Thoracic aorta (tissue), 2 donors: Measurements from ENCODE around the gene JPT2. TPM values are rescaled to one million over a fixed set of nuclear protein-coding genes. Genes with fewer than 3 reads are reported as not detected.

Source experiments
- ATAC-seq: fragments of 150-250 bp; one replicate; pipeline ENCODE4 v1.8.0; 2017; ENCODE audit warnings: low read depth; ENCODE audit not compliant: insufficient number of reproducible peaks, low FRiP score
- DNase-seq: peaks from one replicate; pipeline ENCODE4 v3.0.0-alpha.2; 2020; ENCODE audit warnings: low spot score
- H3K27ac ChIP-seq, 2 donors: fragments of 200-600 bp; sonication (generic); 1 replicate in 1 of 2; 2 replicates in 1 of 2; pipeline ENCODE4 v1.5.1; 2016; ENCODE audit warnings: mild to moderate bottlenecking in 2 of 2, moderate library complexity in 2 of 2
- H3K27me3 ChIP-seq: fragments of 200-600 bp; sonication (generic); replicated peaks from 2 replicates; pipeline ENCODE4 v1.6.0; 2016; ENCODE audit warnings: mild to moderate bottlenecking; ENCODE audit not compliant: insufficient read depth
- H3K36me3 ChIP-seq: fragments of 200-600 bp; sonication (generic); one replicate; pipeline ENCODE4 v1.5.1; 2016
- H3K4me1 ChIP-seq, 2 donors: fragments of 200-600 bp; sonication (generic); 1 replicate in 1 of 2; 2 replicates in 1 of 2; pipeline versions ENCODE4 v1.5.1 to v1.6.0; 2016; ENCODE audit warnings: low read depth in 2 of 2, mild to moderate bottlenecking in 1 of 2; ENCODE audit not compliant: control insufficient read depth in 1 of 2
- H3K4me3 ChIP-seq: fragments of 200-600 bp; sonication (generic); 2 replicates; pipeline ENCODE4 v1.5.1; 2016; ENCODE audit warnings: mild to moderate bottlenecking
- H3K9me3 ChIP-seq: fragments of 200-600 bp; sonication (generic); 2 replicates; pipeline ENCODE4 v1.5.1; 2016
- total RNA-seq, 2 donors: library from RNA; depleted of rRNA; stranded (reverse); fragments of >200 nt; gene quantifications; one replicate each; pipeline versions ENCODE4 v1.1.0 to v1.2.3, GENCODE V29; 2016
- TF ChIP-seq, protein P1 (sequence below): fragments of 200-600 bp; sonication (generic); IDR thresholded peaks from one replicate; pipeline ENCODE4 v1.5.1; 2019; ENCODE audit warnings: antibody characterized with exemption

JPT2 gene
- total RNA-seq, 2 donors from 2014 or later, result 17.1 to 26.1 TPM

DNA sequence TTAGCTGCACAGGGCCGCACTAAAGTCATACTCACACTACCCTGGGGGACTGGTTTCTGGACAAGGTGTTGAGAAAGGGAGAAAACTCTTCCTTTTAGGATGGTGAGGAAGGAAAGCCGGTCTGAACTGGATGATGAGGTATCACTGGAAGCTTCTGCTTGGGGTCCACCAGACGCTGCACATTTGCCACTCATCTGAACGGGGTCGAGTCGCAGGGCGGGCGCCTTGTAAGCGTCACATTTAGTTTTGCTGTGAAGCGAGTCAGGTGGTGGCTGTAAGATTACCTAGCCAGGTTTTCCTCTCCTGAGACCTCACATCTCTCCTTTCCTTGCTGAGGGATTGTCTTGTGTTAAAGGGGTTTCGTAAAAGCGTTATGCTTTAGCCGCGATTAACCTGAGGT lies 2.3 kb downstream of the JPT2 start:
- no peak for DNase-seq
- Histone ChIP-seq H3K4me1 (peaks cover 6 to 11% of the 10 kb centered on the region in 2 donors), H3K36me3 (peaks cover 15% of the 10 kb centered on the region), H3K4me3 (no peak overlapping the region), H3K27me3 (no peaks in the 10 kb centered on the region), H3K27ac (no peak overlapping the region), H3K9me3 (no peaks in the 10 kb centered on the region)
- no peak for ATAC-seq
- TF ChIP-seq, protein P1, sequence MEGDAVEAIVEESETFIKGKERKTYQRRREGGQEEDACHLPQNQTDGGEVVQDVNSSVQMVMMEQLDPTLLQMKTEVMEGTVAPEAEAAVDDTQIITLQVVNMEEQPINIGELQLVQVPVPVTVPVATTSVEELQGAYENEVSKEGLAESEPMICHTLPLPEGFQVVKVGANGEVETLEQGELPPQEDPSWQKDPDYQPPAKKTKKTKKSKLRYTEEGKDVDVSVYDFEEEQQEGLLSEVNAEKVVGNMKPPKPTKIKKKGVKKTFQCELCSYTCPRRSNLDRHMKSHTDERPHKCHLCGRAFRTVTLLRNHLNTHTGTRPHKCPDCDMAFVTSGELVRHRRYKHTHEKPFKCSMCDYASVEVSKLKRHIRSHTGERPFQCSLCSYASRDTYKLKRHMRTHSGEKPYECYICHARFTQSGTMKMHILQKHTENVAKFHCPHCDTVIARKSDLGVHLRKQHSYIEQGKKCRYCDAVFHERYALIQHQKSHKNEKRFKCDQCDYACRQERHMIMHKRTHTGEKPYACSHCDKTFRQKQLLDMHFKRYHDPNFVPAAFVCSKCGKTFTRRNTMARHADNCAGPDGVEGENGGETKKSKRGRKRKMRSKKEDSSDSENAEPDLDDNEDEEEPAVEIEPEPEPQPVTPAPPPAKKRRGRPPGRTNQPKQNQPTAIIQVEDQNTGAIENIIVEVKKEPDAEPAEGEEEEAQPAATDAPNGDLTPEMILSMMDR, result no peak

DNA sequence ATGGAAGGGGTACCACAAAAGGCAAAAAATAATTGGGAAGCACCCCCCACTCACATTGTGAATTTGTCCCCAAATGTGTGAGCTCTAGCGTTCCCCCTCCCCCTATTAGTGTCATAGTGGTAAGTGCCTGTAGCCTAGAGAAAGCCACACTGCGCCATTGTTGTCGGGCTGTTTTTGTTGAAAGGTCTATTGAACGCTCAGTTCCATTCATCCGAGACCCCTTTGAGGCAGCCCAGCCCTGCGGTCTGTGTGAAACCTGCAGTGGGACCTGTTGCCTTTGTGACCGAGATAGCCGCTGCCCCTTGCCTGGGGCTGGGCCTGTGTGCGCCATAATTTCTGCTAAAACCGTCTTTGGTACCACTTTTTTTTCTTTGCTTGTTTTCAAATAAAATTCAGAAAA lies 3.0 kb downstream of the JPT2 start:
- peaks cover 19% of the 10 kb centered on the region for H3K36me3 ChIP-seq
- ATAC-seq (no peak), DNase-seq (no peak)
- no peak overlapping the region for H3K4me3 ChIP-seq
- no peak overlapping the region for H3K27ac ChIP-seq
- peaks cover 6 to 11% of the 10 kb centered on the region in 2 donors for H3K4me1 ChIP-seq
- no peaks in the 10 kb centered on the region for H3K9me3 ChIP-seq
- TF ChIP-seq, protein P1, result no peak
- H3K27me3 ChIP-seq, result no peaks in the 10 kb centered on the region

DNA sequence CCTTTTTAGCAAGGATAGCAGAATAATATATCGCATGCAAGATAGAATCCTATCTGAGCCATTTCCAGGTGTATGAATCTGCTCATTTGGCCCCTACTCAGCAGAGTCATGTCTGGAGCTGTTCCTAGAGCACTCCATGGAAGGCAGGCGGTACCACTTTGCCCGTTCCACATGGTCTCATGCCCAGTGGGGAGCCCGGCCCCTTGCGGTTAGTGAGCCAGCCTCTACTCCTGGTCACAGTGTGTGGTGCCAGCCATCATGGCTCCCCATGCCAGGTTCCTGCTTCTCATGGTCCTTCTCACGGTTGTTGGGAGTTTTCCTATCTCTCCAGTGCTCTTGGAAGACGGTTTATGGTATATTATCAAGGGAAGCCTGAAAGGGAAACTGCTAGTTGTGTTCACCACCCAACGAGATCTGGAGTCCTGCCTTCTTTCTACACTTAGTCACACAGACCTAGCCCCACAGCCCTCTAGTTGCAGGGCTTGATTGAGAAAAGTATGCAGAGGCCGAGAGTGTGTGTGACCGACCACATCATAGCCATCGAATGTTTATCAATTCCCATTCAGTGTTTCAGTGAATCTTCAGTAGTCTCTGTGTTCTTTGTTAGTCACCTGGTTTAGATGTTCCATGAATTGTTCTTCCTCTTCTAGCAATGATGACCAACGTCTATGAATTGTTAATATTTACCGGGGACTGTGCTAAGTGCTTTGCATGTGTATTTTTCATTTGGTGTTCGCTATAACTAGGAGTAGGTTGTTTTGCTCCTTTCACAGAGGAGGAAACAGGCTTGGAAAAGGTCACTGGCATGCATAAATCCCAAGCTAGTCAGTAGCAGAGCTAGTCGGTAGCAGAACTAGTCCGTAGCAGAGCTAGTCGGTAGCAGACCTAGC lies 9.6 kb downstream of the JPT2 start:
- no peaks in the 10 kb centered on the region for H3K27me3 ChIP-seq
- peaks cover 19% of the 10 kb centered on the region for H3K36me3 ChIP-seq
- H3K9me3 ChIP-seq, result no peaks in the 10 kb centered on the region
- TF ChIP-seq, protein P1, result no peak
- DNase-seq, result no peak
- no peak overlapping the region for H3K4me3 ChIP-seq
- peak overlapping the region; percentile 81 to 89 for H3K27ac ChIP-seq
- ATAC-seq, result no peak
- H3K4me1 ChIP-seq, result peaks cover 3 to 43% of the 10 kb centered on the region in 2 donors

DNA sequence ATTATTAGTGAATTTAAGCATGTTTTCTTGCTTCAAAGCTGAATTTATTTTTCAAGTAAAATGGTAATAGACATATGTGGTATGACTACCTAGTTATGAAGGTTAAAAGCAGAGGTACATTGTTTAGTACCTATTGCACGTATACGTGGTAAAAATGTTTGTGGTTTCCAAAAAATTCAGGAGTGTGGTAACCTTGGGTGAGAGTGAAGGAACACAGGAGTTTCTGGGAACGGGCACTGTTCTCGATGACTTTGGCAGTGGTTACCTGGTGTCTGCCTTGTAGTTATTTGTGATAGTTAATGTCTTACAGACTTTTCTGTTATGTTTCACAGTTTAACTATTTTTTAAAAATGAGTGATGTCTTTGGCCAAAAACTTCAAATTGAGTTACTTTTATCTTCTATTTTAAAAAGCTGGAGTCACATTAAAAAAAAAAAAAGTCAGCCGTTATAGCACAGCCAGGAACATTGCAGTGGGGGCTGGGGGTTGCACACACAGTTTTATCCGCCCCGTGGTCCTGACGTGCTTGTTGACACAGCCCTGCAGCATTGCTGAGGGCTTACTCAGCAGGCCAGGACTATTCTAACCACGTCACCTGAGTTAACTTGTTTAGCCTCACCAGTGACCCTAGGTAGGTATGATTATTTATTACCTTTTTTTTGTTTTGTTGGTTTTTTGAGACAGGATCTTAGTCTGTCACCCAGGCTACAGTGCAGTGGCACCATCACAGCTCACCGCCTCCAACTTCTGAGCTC lies 10.9 kb downstream of the JPT2 start:
- no peaks in the 10 kb centered on the region for H3K27me3 ChIP-seq
- H3K4me3 ChIP-seq, result no peak overlapping the region
- no peaks in the 10 kb centered on the region for H3K9me3 ChIP-seq
- peaks cover 11% of the 10 kb centered on the region for H3K36me3 ChIP-seq
- ATAC-seq, result no peak
- TF ChIP-seq, protein P1, result no peak
- DNase-seq, result peak; percentile 39
- peaks cover 3 to 43% of the 10 kb centered on the region in 2 donors for H3K4me1 ChIP-seq
- H3K27ac ChIP-seq, result peak overlapping the region; percentile 81 to 89

DNA sequence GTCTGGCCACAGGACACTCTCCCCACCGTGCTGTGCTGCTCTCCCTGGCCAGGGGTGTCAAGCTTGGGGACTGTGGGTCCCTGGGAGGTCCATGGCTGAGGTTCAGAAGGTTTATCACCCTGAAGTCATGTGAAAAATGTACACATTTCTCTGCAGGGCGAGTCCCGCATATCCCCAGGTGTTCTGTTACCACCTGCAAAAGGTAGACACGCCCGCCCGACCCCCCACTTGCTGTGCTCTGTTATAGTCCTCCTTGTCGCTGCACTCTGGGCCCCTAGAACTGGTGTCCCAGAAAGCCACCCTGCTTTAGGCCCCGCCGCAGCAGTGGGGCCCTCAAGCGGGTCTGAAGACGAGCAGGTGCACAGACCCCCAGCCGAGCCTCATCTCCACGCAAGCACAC lies 11.8 kb downstream of the JPT2 start:
- Histone ChIP-seq H3K4me1 (peaks cover 3 to 43% of the 10 kb centered on the region in 2 donors), H3K36me3 (peaks cover 8% of the 10 kb centered on the region), H3K9me3 (no peaks in the 10 kb centered on the region), H3K27ac (peak overlapping the region; percentile 81 to 89), H3K27me3 (no peaks in the 10 kb centered on the region), H3K4me3 (no peak overlapping the region)
- ATAC-seq (no peak), DNase-seq (no peak)
- TF ChIP-seq, protein P1, result no peak
